Activated CD8-positive, alpha-beta memory T cell treated with anti-CD3 and anti-CD28 coated beads for 24 hours (primary cell): ENCODE measurements around the gene PLCE1.
"Not testable (repeated sequence)": the region's sequence is repeated elsewhere in the genome, so short reads cannot be mapped to it uniquely, and the experiment has no call there.

Source experiments
- DNase-seq: peaks from one replicate; pipeline ENCODE4 v3.0.0-alpha.2; 2020

PLCE1 gene

DNA sequence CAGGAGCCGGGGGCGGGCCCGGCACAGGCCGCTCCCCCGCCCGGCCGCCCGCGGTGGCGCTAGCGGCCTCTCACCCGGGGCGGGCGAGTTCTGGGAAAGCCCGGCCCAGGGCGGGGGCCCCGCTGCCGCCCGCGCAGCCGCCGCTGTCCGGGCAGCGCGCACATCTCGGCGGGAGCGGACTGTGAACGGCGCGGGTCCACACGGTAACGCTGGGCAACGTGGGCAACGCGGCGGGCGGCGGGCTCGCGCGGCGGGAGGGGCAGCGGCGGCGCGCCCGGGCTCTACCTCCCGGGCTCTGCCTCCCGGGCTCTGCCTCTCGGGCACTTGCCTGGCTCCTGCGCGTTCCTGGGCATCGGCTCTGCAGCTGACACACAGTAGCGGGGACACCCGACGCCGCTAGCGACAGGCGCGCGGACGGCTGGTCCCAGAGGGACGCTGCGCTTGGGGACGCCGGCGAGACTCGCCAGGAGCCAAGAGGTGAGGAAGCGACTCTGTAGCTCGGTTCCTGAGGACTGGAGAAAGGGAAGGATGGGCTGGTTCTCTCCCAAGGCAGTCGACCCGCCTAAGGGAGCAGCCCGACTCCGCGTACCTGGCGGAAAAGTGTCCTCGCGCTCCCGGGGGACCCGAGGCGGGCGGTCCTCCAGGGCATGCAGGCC, at the start of gene PLCE1:
Gene PLCE1, plus strand, starts transcription at position 150 of the 656 bp plus-strand sequence. CDS start 37,116 bp downstream, outside the sequence.
- DNase-seq, result no peak

DNA sequence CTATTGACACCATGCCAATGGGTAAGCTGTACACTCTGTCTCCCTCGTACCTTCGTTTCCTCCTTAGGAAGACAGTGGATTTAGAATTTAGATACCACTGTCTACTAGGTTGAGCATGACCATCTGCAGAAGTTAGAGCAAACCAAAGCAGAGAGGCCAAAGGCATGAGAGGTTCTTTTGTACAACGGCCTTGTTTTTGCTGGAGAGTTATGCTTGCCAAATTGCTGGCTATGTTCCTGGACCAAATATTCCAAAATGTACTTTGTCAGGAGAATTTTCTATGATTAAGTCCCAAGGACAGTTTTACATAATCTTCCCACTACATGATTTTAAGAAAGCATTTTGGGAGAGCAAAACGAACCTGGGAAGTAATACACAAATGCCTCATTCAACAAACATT, 47.9 kb upstream of the PLCE1 start:
- DNase-seq, result no peak

DNA sequence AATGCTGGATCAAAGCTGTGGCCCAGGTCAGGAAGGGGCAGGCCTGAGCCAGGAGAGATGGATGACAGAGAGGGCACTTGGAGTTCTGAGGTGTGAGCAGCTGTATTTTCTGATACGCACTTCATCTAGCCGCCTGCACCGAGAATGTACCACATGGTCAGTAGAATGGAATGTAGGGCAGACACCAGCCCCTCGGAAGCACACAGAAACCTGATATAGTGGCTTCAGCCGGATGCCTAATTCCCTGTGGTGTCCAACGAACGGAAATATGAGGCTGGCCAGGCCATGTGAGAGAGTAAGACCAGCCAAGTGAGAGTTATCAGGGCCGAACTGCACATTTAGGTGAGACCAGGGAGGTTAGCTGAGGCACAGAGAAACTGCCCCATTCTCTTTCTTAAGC, 46.7 kb upstream of the PLCE1 start:
- no peak for DNase-seq

DNA sequence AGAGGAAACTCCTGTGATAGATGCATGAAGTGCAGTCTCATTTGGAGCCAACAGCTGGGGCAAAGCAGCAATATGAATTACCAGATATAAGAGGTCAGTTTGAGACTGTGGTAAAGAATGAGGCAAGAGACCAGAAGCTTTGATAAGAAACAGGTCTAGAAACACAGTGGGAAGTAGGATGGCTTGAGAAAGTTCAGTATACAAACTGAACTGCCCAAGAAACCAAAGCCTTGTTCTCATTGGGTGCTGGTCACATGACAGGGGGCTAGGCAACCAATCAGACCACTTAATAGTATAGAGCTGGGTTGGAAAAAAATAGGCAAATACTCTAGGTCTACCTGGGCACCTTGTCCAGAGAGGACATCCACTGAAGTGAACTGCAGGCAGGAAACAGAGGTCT, 46.2 kb upstream of the PLCE1 start:
- DNase-seq, result no peak

DNA sequence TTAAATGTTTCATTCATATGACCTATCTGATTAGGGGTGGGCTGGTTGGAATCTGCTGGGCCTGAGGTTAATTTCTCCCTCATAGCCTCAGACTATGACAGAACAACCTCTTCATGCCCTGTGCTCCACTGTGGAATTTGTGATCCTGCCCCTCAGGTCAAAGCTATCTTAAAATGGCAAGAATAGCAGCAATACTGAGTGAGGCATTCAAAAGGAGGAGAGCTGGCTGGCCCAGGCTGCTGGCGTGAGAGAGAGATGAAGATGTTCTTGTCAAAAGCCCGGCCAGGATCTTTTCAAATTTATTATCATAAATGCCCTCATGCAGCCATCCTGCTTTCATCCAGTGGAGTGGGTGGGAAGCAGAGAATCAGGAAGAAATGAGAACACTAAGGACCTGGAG, 41.8 kb upstream of the PLCE1 start:
- DNase-seq, result no peak

DNA sequence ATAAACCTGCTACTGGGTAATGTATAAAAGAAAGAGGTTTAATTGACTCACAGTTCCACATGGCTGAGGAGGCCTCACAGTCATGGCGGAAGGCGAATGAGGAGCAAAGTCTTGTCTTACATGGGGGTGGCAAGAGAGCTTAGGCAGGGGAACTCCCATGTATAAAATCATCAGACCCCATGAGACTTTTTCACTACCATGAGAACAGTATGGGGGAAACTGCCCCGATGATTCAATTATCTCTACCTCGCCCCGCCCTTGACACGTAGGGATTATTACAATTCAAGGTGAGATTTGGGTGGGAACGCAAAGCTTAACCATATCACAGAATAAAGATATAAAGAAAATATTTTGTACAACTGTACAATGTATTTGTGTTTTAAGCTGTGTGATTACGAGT, 39.4 kb upstream of the PLCE1 start:
- DNase-seq, result no peak

DNA sequence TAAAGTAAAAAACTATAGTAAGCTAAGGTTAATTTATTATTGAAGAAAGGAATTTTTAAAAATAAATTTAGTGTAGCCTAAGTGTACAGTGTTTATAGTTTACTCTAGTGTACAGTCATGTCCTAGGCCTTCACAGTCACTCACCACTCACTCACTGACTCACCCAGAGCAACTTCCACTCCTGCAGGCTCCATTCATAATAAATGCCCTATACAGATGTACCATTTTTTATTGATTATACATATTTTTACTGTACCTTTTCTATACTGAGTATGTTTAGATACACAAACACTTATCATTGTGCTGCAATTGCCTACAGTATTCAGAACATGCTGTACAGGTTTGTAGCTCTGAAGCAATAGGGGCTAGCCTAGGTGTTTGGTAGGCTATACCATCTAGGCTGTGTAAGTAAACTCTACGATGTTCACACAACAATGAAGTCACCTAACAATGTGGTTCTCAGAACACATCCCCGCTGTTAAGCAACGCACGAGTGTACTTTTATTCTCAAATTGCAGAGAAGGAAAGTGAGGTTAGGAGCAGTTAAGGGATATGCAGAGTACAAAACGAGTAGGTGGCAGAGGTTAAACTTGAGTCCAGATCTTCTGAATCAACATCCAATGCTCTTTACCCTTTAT, 38.9 kb upstream of the PLCE1 start:
- DNase-seq, result no peak

DNA sequence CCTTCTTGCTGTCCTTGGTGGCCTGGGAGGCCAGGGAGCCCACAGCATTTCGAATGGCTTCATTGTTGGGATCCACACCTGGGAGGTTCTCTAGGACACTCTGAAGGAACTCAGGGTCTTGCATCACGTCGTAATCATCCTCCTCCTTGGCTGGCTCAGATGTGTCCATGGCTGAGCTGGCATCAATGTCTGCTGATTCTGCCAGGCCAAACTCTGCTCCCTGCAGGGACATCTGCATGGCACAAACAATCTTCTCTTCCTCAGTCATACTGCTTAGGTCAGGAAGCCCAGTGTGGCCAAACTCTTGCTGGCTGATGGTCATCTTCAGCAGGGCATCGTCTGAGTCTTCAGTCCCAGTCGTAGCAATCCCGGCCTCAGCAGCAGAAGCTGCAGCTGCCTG, 34.9 kb upstream of the PLCE1 start:
- DNase-seq, result no peak

DNA sequence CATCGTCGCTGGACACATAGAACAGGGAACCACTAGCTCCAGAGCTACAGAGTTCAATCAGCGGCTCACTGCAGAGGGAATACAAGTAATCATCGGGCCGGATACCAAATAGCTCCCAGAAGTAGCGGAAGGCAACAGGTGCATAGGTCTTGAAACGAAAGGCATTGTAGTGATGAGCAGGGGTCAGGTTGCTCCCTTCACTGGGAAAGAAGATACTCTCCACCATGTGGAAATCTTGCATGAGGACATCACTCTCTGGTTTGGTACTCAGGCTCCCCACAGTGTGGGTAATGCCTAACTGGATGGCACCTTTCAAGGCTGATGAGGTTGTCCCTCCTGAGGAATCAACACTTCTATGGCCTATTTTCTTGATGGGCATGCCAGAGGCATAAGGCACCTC, 32.7 kb upstream of the PLCE1 start:
- not testable (repeated sequence) for DNase-seq

DNA sequence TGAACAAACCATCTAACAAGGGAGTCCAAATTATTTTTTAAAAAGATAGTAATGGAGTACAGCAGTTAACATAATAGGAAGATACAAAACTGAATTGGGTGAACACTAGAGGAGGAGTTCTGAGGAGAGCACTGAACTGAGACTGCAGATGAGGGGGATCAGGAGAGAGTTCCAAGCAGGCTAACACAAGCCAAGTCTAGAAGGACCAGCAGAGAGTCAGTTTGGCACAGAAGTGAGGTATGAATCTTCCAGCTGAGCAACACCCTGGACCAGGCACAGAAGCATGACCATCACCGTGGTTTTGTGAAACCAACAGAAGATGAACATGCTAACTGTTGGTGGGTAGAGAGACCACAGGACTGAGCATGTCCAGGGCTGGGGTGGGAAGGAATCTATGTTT, 30.8 kb upstream of the PLCE1 start:
- DNase-seq, result no peak

DNA sequence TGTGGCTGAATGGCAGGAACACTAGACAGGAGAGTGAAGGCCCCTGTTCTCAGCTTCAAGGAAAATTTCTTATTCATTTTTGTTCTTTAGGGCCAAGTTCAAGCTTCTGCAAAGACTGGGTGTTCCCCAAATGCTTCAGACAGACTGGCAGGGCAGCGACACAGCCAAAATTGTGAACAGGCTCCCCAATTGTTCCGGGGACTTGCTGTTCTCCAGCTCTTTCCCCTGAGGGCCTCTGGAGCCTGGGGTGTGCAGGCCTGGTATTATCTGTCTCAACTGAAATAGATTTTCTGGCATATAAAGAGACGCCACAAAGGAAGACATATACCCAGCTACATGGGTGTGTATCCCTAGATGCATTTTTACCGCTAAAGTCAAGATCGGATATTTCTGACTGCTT, 30.3 kb upstream of the PLCE1 start:
- DNase-seq, result no peak

DNA sequence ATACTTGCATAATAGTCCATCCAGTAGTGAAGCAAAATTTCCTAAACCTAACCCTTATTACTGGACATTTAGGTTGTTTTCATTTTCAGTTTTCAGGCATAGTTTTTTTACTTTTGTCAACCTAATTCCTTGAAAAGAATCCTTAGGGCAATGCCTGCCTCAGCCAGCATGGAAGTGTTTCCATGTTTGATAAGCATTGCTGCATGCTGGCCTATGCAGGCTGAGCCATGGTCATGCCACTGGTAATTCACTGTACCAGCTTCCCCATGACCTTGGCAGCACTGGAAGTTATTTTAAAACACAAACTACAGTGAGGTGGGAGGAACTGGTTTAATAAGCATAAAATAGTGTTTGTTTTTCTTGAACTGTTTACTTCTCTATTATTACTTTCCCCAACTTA, 27.8 kb upstream of the PLCE1 start:
- DNase-seq, result no peak

DNA sequence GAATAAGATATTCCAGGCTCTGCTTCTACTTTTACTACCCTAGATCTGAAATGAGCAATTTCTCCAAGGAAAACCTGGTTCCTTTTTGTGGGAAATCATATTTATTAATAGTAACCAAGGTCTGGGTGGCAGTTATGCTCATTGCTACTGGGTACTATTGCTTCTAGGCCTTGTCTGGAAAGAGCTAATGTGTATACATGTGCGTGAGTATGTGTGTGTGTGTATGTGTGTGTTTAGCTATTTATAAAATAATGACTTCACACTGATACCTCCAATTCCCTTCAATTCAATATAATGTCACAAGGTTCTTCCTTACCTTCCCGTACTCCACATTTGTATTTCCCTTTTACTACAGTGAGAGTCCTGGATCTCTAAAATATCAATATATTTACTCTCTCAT, 26.0 kb upstream of the PLCE1 start:
- DNase-seq, result no peak

DNA sequence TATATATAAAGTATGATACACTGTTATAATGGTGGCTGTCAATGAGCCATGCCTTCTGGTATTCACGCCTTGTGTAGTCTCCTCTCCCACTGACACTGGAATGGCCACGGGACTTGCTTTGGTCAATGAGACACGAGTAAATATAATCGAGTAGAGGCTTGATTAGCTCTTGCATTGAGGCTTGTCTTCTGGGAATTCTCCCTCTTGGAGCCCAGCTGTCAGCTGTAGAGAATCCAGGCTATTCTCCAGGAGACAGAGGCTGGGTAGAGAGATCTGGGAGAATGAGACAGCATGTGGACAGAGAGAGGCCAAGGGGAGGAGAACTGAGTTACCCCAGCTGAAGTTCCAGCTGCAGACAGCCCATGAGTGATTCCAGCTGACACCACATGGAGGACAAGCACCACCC, 25.2 kb upstream of the PLCE1 start:
- no peak for DNase-seq

DNA sequence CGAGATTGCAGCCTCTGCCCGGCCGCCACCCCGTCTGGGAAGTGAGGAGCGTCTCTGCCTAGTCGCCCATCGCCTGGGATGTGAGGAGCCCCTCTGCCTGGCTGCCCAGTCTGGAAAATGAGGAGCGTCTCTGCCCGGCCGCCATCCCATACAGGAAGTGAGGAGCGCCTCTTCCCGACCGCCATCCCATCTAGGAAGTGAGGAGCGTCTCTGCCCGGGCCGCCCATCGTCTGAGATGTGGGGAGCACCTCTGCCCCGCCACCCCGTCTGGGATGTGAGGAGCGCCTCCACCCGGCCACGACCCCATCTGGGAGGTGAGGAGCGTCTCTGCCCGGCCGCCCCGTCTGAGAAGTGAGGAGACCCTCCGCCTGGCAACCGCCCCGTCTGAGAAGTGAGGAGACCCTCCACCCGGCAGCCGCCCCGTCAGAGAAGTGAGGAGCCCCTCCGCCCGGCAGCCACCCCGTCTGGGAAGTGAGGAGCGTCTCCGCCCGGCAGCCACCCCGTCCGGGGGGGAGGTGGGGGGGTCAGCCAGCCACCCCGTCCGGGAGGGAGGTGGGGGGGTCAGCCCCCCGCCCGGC, 23.2 kb upstream of the PLCE1 start:
- not testable (repeated sequence) for DNase-seq

DNA sequence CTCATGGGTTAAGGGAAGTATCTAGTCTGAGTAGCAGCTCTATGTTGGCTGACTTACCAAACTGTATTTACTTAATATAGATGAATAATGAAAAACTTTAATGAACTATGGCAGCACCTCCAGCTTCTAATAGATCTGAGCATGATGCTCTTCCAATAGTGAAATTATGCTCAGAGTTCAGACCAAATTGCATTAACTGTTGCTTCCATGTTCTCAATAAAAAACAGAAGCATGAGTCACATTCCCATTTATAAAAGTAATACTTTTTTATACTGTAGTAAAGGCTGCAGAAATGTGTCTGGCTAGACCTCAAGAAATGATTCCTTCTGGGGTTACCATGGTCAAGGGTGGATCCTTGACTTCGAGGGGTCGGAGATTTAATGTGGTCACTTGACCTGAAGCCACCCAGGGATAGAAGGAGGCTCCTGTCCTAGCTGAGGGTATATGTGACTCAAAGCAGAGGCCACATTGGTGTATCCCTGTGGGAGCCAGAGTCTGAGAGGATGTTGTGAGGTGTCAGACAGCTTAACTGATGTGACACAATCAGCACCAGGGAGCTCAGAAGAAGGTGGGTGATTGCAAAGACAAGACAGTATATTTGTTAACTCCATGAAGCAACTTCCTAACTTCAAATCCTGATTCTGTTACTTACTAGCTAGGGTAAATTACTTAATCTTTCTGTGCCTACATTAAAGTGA, 19.8 kb upstream of the PLCE1 start:
- no peak for DNase-seq

DNA sequence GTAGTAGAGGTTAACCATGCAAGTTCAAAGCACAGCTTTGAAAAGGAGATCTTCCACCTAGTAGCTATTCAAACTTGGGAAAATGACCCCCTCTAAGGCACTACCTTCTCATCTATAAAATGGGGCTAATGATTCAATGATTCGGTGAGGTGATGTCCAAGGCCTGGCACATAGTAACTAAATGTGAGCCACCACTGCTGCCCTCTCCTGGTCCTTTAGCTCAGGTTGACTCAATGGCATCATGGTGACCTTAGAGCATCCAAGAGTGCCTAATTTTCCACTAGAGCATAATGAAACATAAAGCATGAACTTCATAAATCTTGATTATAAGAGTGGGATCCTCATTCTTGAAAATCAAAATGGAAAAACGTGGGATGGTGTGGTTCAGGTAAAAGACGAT, 16.3 kb upstream of the PLCE1 start:
- no peak for DNase-seq

DNA sequence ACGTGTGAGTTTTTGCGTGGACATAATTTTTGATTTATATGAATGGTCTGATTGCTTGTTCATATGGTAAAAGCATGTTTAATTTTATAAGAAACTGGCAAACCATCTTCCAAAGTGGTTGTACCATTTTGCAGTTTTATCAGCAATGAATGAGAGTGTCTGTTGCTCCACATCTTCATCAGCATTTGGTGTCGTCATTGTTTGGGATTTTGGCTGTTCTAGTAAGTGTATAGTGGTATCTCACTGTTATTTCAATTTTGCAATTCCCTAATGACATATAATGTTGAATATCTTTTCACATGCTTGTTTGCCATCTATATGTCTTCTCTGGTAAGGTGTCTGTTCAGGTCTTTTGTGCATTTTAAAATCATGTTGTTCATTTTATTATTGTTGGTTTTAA, 13.2 kb upstream of the PLCE1 start:
- no peak for DNase-seq

DNA sequence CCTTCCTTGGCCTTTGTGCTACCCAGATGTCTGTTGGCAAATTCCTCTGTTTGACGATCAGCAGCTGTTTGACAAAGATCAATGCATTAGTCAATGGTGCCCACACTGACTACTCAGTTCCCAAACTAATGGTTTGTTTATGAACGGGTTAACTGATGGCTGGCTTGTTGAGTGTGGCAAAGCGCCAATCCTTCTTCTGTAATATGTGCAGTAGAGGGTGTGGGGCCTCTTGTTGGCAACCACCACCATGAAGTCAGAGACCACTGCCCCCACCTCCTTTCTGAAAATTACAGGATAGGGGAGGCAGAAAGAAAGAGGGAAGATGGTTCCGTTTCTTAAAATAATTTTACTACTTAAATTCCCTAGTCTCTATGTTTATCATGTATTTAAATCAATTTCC, 2.6 kb upstream of the PLCE1 start:
- no peak for DNase-seq

DNA sequence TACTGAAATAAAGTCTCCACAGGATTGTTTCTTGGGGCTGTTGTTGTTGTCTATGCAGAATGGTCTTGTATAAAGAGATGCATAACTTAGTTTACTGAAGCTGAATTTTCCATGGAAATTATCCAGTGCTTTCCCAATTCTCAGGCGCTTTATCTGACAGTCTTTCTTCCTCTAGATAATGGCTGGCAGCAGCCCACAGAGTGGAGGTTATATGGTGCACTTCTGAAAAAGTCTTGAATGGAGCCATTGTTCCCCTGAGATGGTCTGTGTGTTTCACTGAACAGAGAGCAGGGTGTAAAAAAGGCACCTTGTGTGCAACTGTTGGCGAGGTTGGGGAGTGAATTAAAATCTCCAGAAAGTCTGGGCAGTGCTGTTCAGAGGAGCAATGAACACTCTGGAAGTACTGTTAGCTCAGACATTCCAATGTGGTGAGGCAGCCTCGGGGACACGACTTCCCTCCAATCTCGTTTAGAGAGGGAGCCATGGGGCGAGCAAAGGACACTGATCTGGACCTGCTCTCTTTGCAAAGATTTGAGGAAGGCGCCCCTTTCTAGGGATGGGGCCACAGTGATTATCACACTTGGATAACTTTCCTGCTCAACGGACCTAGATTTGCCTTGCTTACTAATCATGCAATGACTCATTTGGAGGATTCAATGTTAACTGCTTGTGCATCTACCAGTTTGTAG, 2.0 kb upstream of the PLCE1 start:
- no peak for DNase-seq

DNA sequence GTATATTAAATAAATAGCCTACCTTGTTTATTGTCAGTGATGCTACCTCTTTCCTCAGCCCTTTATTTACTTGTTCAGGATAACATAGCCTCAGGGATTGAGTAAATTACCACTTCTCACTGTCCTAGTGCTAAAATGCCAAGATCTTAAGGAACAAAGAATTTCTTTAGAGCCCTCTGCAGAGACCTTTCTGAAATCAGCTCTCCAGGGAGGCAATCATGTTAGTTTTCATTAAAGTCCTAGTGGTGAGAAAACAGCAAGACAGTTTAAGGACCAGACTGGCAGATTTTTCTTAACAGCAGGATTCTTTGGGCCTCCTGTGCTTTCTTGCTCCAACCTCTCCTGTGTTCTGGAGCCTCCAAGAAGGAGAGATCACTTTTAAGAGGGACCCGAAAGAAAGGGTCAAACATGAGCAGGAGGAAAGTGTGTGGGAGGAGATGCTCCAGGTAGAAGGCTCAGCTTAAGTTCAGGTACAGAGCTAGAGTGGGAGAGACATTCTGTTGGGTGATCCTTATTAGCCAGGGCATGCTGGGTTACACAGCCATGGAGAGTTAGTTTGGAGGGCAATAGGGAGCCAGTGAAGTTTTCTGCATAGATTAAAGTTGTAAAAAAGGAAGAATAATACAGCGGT, 1.2 kb upstream of the PLCE1 start:
- no peak for DNase-seq

DNA sequence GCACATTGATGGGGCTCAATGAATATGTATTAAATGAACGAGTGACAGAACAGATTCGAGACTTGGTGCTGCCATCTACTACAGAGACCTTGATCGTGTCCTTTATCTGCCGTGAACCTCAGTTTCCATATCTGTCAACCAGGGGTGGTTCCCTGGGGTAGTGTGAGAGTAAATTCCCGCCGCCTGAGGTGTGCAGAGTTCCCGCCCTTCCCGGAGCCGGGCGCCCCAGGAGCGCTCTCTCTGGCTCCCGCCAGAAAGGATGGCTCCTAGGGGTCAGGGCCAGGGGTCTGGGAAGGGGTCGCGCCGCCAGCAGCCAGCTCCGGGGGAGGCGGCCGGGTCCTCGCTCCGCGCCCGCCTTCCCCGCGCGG, 333 bp upstream of the PLCE1 start:
- DNase-seq, result no peak

DNA sequence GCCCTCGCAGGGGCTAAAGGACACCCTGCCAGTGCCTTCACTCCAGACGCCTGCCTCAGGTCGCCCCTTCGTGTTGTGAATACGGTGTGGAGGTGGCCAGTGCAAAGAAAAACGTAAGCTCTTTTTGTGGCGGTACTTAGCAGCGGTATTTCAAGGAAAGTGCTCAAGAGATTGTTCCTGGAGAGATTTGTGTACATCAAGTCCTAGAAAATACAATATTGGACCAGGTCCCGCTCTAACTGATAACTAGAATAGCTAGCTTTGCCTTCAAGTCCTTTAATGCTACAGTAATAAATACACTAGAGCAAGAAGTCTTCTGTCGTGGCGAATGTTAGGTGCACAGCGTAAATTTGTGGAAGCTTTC, 689 bp downstream of the PLCE1 start:
- no peak for DNase-seq
